SU-DHL-6 (cell line): Measurements from ENCODE around the gene GABBR2.

Experiments used
- CTCF ChIP-seq: fragments of 200-600 bp; sonication (generic); IDR thresholded peaks from one replicate; pipeline ENCODE4 v1.5.1; 2017; ENCODE audit warnings: antibody characterized with exemption, mild to moderate bottlenecking, low read length, moderate library complexity; ENCODE audit not compliant: insufficient read depth, poor library complexity, severe bottlenecking
- EZH2phosphoT487 ChIP-seq: fragments of 200-600 bp; sonication (generic), shearing (Covaris generic); conservative IDR thresholded peaks from 2 replicates; pipeline ENCODE4 v1.6.1; 2018; ENCODE audit warnings: mild to moderate bottlenecking, antibody characterized with exemption, low read length, moderate library complexity, mixed read lengths

- TF ChIP-seq CTCF = no peak
- TF ChIP-seq EZH2phosphoT487 = no peak
Measured at GRCh38 chr9:98541684-98542230, 167.0 kb downstream of the GABBR2 start.
